Psoas muscle (tissue), 8 donors: ENCODE results near the gene BSN. TPM values are rescaled to one million over a fixed set of nuclear protein-coding genes. Genes with fewer than 3 reads are reported as not detected.

Experiments
- ATAC-seq, 4 donors: fragments of 200-7000 bp; cut with Tn5 transposase; one replicate each; pipeline ENCODE4 v1.9.1; 2020; ENCODE audit warnings: moderate library complexity in 3 of 4, mild to moderate bottlenecking in 2 of 4
- DNase-seq, 2 donors: peaks; one replicate each; pipeline ENCODE4 v3.0.0-alpha.2; 2020
- H3K27ac ChIP-seq: fragments of 200-600 bp; one replicate; pipeline ENCODE4 v1.8.0; 2022
- H3K27me3 ChIP-seq, 3 donors: fragments of 200-600 bp in 1 of 3; one replicate each; pipeline versions ENCODE4 v1.6.1 to v1.8.0; 2013 to 2022; ENCODE audit warnings: low read length in 2 of 3, mild to moderate bottlenecking in 2 of 3, moderate library complexity in 1 of 3; ENCODE audit not compliant: insufficient read depth in 3 of 3
- H3K36me3 ChIP-seq, 2 donors: fragments of 200-600 bp in 1 of 2; one replicate each; pipeline versions ENCODE4 v1.6.1 to v1.8.0; 2013 to 2022; ENCODE audit warnings: low read depth in 1 of 2, mild to moderate bottlenecking in 1 of 2, moderate library complexity in 1 of 2; ENCODE audit not compliant: insufficient read depth in 1 of 2
- H3K4me1 ChIP-seq: fragments of 200-600 bp; one replicate; pipeline ENCODE4 v1.8.0; 2022
- H3K4me3 ChIP-seq: fragments of 200-600 bp; one replicate; pipeline ENCODE4 v1.8.0; 2022; ENCODE audit warnings: mild to moderate bottlenecking
- H3K9me3 ChIP-seq: fragments of 200-600 bp; one replicate; pipeline ENCODE4 v1.8.0; 2022
- CTCF ChIP-seq: fragments of 200-600 bp; IDR thresholded peaks from one replicate; pipeline ENCODE4 v1.8.0; 2022; ENCODE audit warnings: antibody characterized with exemption
- WGBS, 3 donors: extraction: QIAGEN DNeasy Blood & Tissue Kit; methylation state at CpG; one replicate each; pipeline versions ENCODE4 v1.1.6 to v1.1.7; 2013; 5-methylcytosine and 5-hydroxymethylcytosine counted together
- intact Hi-C, 2 donors: fragments of 100-400 bp; cut with DNase I; formaldehyde crosslinking; loops; one replicate each; pipeline versions ENCODE4 v1.11.0 to v1.14.2; 2022
- polyA plus RNA-seq, 3 donors: library from polyadenylated mRNA; stranded (reverse); fragments of 200-250 nt; gene quantifications; one replicate each; pipeline ENCODE4 v1.2.3, GENCODE V29; 2013
- total RNA-seq, 4 donors: library from RNA; stranded (reverse); fragmentation: NEBNext Ultra II Directional in 2 of 4; extraction: Animal tissue kit (Norgen Biotek cat#: 25700) in 2 of 4; gene quantifications; one replicate each; pipeline versions ENCODE4 v1.2.1 to v1.2.4, GENCODE V29; 2021 to 2023
- donor health status: healthy with polysubstance abuse.
- donor health status: DM: no; HTN: no; CAD: no; lungs with moderate emphysema.
- donor health status: Bipolar disorder and iron deficiency.
- donor health status: healthy.
- donor health status: DM: yes; HTN: yes; CAD: no.
- donor health status: DM: no; HTN: no; CAD: no.
- donor health status: DM: no; HTN: no; CAD: no.
- donor health status: DM: yes; HTN: yes; CAD: no.

Gene BSN
- total and polyA plus RNA-seq, 7 donors: 0.08 to 0.95 (median 0.22) TPM

GRCh38 chr3:49530231-49530630 is 24.0 kb upstream of the BSN start:
- peak overlapping the region; percentile 44 for H3K27ac ChIP-seq
- WGBS, 3 donors: 33 to 73% (median 50%) methylated on average over 5 of the region's 5 CpGs
- peak in 3 of 4 donors; percentile 7 to 19 (median 16) for ATAC-seq

GRCh38 chr3:49530701-49531100 is 23.6 kb upstream of the BSN start:
- peak overlapping the region; percentile 44 for H3K27ac ChIP-seq
- 55 to 70% (median 60%) methylated on average over 8 of the region's 8 CpGs for WGBS, 3 donors
- intact Hi-C loops: no loop called here
- no peak overlapping the region for H3K4me3 ChIP-seq
- no peaks in the 10 kb centered on the region for H3K27me3 ChIP-seq
- no peak for TF ChIP-seq CTCF
- no peaks in the 10 kb centered on the region for H3K9me3 ChIP-seq
- H3K36me3 ChIP-seq: peaks cover 0 to 48% of the 10 kb centered on the region in 2 donors
- DNase-seq: no peak
- peaks cover 36% of the 10 kb centered on the region for H3K4me1 ChIP-seq
- ATAC-seq: peak in 2 of 4 donors; percentile 16 to 20

More at GRCh38 chr3:49530231-49530630, 24.0 kb upstream of the BSN start:
- Histone ChIP-seq H3K9me3 (no peaks in the 10 kb centered on the region), H3K4me1 (peaks cover 31% of the 10 kb centered on the region), H3K4me3 (no peak overlapping the region), H3K27me3 (no peaks in the 10 kb centered on the region), H3K36me3 (peaks cover 0 to 48% of the 10 kb centered on the region in 2 donors)
- intact Hi-C loops: no loop called here
- no peak for TF ChIP-seq CTCF
- no peak for DNase-seq

GRCh38 chr3:49531218-49531617 is 23.1 kb upstream of the BSN start:
- H3K36me3 ChIP-seq: peaks cover 0 to 48% of the 10 kb centered on the region in 2 donors
- H3K4me3 ChIP-seq: no peak overlapping the region
- WGBS, 3 donors: 50 to 69% (median 51%) methylated on average over 10 of the region's 10 CpGs

GRCh38 chr3:49531715-49532114 is 22.6 kb upstream of the BSN start:
- Histone ChIP-seq H3K27ac (peak overlapping the region; percentile 19), H3K27me3 (no peaks in the 10 kb centered on the region), H3K4me3 (no peak overlapping the region), H3K4me1 (peaks cover 43% of the 10 kb centered on the region), H3K9me3 (no peaks in the 10 kb centered on the region), H3K36me3 (peaks cover 0 to 48% of the 10 kb centered on the region in 2 donors)
- WGBS, 3 donors: 73 to 89% (median 77%) methylated on average over 16 of the region's 16 CpGs
- no peak for TF ChIP-seq CTCF
- intact Hi-C loops: no loop called here
- DNase-seq: no peak
- no peak for ATAC-seq

More at GRCh38 chr3:49531218-49531617, 23.1 kb upstream of the BSN start:
- ATAC-seq (peak in 1 of 4 donors; percentile 2), DNase-seq (no peak)
- H3K27ac ChIP-seq: peak overlapping the region; percentile 44
- no peak for TF ChIP-seq CTCF
- intact Hi-C loops: no loop called here
- H3K27me3 ChIP-seq: no peaks in the 10 kb centered on the region
- no peaks in the 10 kb centered on the region for H3K9me3 ChIP-seq
- H3K4me1 ChIP-seq: peaks cover 41% of the 10 kb centered on the region

- ATAC-seq: no peak
- Histone ChIP-seq H3K4me3 (no peak overlapping the region), H3K4me1 (peaks cover 45% of the 10 kb centered on the region), H3K36me3 (peaks cover 0 to 48% of the 10 kb centered on the region in 2 donors), H3K27me3 (no peaks in the 10 kb centered on the region), H3K9me3 (no peaks in the 10 kb centered on the region), H3K27ac (no peak overlapping the region)
- TF ChIP-seq CTCF: no peak
- no peak for DNase-seq
- 70 to 81% (median 78%) methylated on average over 13 of the region's 13 CpGs for WGBS, 3 donors
- intact Hi-C loops: no loop called here
These were observed 21.2 kb upstream of the BSN start for GRCh38 chr3:49533031-49533430.
